ENCODE data around the gene ACTN2.

The ACTN2 gene

DNA sequence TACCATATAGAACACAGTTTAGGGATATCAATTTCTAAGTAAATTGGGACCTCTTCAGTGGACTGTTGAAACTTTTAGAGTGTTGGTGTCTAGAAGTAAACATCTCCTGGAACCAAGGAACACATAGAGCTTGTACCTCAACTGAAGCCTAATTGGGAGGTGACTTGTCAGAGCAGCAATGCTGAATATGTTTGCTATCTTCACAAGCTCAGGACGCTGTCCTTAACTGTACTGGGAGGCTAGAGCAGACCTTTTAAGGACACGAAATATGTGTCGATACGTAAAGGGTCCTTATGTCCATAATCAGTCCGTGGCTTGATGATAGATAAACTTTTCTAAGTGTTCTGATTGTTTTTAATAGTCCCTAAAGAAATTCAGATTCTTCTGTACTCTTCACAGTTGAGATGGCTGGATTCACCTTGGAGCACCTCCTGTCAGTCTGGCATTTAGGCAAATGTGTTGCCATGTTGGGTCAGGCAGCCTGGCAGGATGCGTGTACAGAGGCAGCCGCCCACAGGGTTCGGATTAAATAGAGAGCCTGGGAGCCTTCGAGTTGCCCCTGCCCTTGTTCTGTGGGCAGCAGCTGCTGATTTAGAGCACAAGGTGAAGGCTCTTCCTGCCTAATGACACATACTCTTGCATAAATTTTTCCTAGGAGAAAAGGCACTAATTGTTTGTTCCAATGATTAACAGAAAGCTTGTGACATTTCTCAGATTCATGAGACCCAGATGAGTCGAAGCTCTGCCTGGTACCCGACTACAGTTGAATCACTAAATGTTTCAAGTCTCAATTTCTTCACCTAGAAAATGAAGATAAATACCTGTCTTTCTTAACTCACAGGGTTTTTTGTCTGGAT, 3.6 kb downstream of the ACTN2 start:
- no peak for ATAC-seq (ENCODE audit: low read depth)
- TF ChIP-seq, protein P1, sequence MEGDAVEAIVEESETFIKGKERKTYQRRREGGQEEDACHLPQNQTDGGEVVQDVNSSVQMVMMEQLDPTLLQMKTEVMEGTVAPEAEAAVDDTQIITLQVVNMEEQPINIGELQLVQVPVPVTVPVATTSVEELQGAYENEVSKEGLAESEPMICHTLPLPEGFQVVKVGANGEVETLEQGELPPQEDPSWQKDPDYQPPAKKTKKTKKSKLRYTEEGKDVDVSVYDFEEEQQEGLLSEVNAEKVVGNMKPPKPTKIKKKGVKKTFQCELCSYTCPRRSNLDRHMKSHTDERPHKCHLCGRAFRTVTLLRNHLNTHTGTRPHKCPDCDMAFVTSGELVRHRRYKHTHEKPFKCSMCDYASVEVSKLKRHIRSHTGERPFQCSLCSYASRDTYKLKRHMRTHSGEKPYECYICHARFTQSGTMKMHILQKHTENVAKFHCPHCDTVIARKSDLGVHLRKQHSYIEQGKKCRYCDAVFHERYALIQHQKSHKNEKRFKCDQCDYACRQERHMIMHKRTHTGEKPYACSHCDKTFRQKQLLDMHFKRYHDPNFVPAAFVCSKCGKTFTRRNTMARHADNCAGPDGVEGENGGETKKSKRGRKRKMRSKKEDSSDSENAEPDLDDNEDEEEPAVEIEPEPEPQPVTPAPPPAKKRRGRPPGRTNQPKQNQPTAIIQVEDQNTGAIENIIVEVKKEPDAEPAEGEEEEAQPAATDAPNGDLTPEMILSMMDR (IDR thresholded peaks at IDR 0.05; ENCODE audit: poor library complexity, severe bottlenecking) = no peak
- peaks cover 11% of the 10 kb centered on the region for H3K27me3 ChIP-seq (ENCODE audit: insufficient read depth, poor library complexity, severe bottlenecking)
- no peak overlapping the region for H3K27ac ChIP-seq (ENCODE audit: poor library complexity, severe bottlenecking)
- no peaks in the 10 kb centered on the region for H3K36me3 ChIP-seq (ENCODE audit: low read depth)
- H3K4me3 ChIP-seq (ENCODE audit: severe bottlenecking) = no peak overlapping the region
- H3K4me1 ChIP-seq (ENCODE audit: insufficient read depth, poor library complexity, severe bottlenecking) = no peaks in the 10 kb centered on the region
- no peaks in the 10 kb centered on the region for H3K9me3 ChIP-seq (ENCODE audit: severe bottlenecking)
- no peak for DNase-seq (ENCODE audit: low spot score)

DNA sequence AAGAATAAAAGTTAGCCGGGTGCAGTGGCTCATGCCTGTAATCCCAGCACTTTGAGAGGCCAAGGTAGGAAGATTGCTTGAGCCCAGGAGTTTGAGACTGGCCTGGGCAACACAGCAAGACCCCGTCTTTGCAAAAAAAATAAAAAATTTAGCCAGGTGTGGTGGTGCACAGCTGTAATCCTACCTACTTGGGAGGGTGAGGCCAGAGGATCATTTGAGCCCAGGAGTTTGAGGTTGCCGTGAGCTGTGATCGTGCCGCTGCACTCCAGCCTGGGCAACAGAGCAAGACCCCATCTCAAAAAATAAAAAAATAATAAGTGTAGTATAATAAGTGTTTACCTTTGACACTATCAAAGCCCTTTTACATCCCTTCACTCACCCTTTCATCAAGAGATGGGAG, 5.0 kb downstream of the ACTN2 start:
- H3K4me1 ChIP-seq (ENCODE audit: insufficient read depth, poor library complexity, severe bottlenecking) = no peaks in the 10 kb centered on the region
- ATAC-seq (ENCODE audit: low read depth) = no peak
- H3K27ac ChIP-seq (ENCODE audit: poor library complexity, severe bottlenecking) = no peak overlapping the region
- H3K36me3 ChIP-seq (ENCODE audit: low read depth) = no peaks in the 10 kb centered on the region
- no peaks in the 10 kb centered on the region for H3K9me3 ChIP-seq (ENCODE audit: severe bottlenecking)
- TF ChIP-seq, protein P1 (IDR thresholded peaks at IDR 0.05; ENCODE audit: poor library complexity, severe bottlenecking) = no peak
- no peak for DNase-seq (ENCODE audit: low spot score)
- H3K4me3 ChIP-seq (ENCODE audit: severe bottlenecking) = no peak overlapping the region
- peaks cover 11% of the 10 kb centered on the region for H3K27me3 ChIP-seq (ENCODE audit: insufficient read depth, poor library complexity, severe bottlenecking)

DNA sequence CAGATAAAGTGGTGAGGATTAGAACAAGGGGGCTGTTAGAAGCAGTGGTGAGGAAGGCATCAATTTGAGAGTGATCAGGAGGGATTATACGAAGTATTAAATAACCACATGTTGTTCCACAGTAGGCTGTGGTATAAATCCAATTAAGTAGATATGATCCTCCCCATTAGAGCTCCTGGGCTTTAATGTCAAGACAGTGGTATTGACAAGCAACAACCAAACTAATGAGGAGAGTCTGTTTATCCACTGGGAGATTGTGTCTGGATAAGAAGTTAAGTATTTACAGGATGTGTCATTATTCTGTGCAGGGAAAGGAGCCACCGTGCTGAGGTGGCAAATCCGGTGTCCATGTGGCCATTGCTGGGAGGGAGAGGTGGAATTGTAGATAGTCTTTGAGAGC, 5.8 kb downstream of the ACTN2 start:
- Histone ChIP-seq H3K27me3 (ENCODE audit: insufficient read depth, poor library complexity, severe bottlenecking) (peaks cover 7% of the 10 kb centered on the region), H3K4me1 (ENCODE audit: insufficient read depth, poor library complexity, severe bottlenecking) (no peaks in the 10 kb centered on the region), H3K9me3 (ENCODE audit: severe bottlenecking) (no peaks in the 10 kb centered on the region), H3K27ac (ENCODE audit: poor library complexity, severe bottlenecking) (no peak overlapping the region), H3K36me3 (ENCODE audit: low read depth) (no peaks in the 10 kb centered on the region), H3K4me3 (ENCODE audit: severe bottlenecking) (no peak overlapping the region)
- ATAC-seq (ENCODE audit: low read depth) = no peak
- DNase-seq (ENCODE audit: low spot score) = no peak
- TF ChIP-seq, protein P1 (IDR thresholded peaks at IDR 0.05; ENCODE audit: poor library complexity, severe bottlenecking) = no peak

DNA sequence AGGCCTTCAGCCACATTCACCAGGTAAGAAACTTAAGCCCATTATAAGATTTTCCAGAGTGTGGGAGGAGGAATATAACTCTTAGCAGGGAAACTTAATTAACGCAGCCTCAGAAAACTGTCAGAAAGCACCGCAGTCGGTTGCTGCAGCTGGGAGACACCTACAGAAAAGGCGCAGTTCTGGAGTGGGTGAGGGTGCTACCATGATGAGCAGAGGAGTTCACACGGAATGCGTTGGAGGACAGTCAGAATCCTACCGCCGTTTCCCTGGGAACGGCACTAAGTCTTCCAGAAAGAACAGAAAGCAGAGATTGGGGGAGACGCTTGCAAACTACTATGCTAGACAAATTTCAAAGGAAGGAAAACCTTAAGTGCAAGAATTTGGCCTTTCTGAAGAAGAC, 6.4 kb downstream of the ACTN2 start:
- H3K27me3 ChIP-seq (ENCODE audit: insufficient read depth, poor library complexity, severe bottlenecking) = peaks cover 1% of the 10 kb centered on the region
- ATAC-seq (ENCODE audit: low read depth) = no peak

More for the DNA sequence above, 6.4 kb downstream of the ACTN2 start:
- no peak overlapping the region for H3K4me3 ChIP-seq (ENCODE audit: severe bottlenecking)
- no peak for DNase-seq (ENCODE audit: low spot score)
- TF ChIP-seq, protein P1 (IDR thresholded peaks at IDR 0.05; ENCODE audit: poor library complexity, severe bottlenecking) = no peak
- no peak overlapping the region for H3K27ac ChIP-seq (ENCODE audit: poor library complexity, severe bottlenecking)
- H3K4me1 ChIP-seq (ENCODE audit: insufficient read depth, poor library complexity, severe bottlenecking) = no peaks in the 10 kb centered on the region
- no peaks in the 10 kb centered on the region for H3K36me3 ChIP-seq (ENCODE audit: low read depth)
- no peaks in the 10 kb centered on the region for H3K9me3 ChIP-seq (ENCODE audit: severe bottlenecking)

Data from RWPE2 (cell line).